Keratinocyte (primary cell): ENCODE results near the gene MEFV.

Source experiments
- EZH2 ChIP-seq: IDR thresholded peaks from one replicate; pipeline ENCODE4 v1.6.1; 2012; ENCODE audit warnings: inconsistent platforms, mild to moderate bottlenecking, low read length, moderate library complexity
- TF ChIP-seq, protein P1 (sequence below), 3 experiments: IDR thresholded peaks in 1 of 3; conservative IDR thresholded peaks in 1 of 3; optimal IDR thresholded peaks in 1 of 3; 2 replicates in 2 of 3; 3 replicates in 1 of 3; pipeline versions ENCODE3 to v1.5.1; 2011; ENCODE audit warnings: low read length in 3 of 3, mild to moderate bottlenecking in 3 of 3, moderate library complexity in 2 of 3, control low read depth in 1 of 3, inconsistent platforms in 1 of 3; ENCODE audit not compliant: insufficient read depth in 2 of 3; ENCODE audit errors: extremely low read depth in 1 of 3

DNA sequence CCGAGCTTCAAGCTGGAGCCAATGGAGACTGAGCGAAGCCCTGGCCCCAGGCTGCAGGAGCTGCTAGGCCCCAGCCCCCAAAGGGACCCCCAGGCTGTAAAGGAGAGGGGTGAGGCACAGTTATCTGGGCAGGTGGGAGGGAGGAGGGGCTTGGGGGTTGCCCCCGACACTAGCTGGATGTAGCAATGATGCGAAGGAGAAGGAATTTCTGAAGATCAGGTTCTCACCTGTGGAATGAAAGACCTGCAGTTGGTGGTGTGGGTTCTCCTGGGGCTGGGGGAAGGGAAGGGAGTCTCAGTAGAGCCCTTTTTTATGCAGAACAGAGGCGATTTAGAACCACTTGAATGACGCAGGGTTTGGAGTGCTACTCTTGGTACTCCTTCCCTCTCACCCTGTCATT is 28.7 kb upstream of the MEFV start:
- TF ChIP-seq, protein P1, sequence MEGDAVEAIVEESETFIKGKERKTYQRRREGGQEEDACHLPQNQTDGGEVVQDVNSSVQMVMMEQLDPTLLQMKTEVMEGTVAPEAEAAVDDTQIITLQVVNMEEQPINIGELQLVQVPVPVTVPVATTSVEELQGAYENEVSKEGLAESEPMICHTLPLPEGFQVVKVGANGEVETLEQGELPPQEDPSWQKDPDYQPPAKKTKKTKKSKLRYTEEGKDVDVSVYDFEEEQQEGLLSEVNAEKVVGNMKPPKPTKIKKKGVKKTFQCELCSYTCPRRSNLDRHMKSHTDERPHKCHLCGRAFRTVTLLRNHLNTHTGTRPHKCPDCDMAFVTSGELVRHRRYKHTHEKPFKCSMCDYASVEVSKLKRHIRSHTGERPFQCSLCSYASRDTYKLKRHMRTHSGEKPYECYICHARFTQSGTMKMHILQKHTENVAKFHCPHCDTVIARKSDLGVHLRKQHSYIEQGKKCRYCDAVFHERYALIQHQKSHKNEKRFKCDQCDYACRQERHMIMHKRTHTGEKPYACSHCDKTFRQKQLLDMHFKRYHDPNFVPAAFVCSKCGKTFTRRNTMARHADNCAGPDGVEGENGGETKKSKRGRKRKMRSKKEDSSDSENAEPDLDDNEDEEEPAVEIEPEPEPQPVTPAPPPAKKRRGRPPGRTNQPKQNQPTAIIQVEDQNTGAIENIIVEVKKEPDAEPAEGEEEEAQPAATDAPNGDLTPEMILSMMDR (optimal IDR thresholded peaks at IDR 0.05 in 1 of 3, IDR thresholded peaks at IDR 0.05 in 1 of 3, conservative IDR thresholded peaks at IDR 0.05 in 1 of 3; ENCODE audit: extremely low read depth in 1 of 3, insufficient read depth in 2 of 3, low read length in 3 of 3): no peak
- TF ChIP-seq EZH2: no peak
